Loucy (cell line): Measurements from ENCODE around the gene MEF2C.

Experiments
- H2AFZ ChIP-seq: fragments of 200-600 bp; sonication (generic); 2 replicates; pipeline ENCODE4 v1.6.0; 2016; ENCODE audit warnings: antibody characterized with exemption, mild to moderate bottlenecking, low read length, moderate library complexity
- H3F3A ChIP-seq: fragments of 200-600 bp; 2 replicates; pipeline ENCODE4 v1.6.0; 2016; ENCODE audit warnings: antibody characterized with exemption, low read depth, mild to moderate bottlenecking
- H3K27me3 ChIP-seq: fragments of 200-600 bp; sonication (generic); 2 replicates; pipeline ENCODE4 v1.6.1; 2014; ENCODE audit warnings: low read length, mild to moderate bottlenecking; ENCODE audit not compliant: insufficient read depth, poor library complexity, severe bottlenecking
- H3K36me3 ChIP-seq: fragments of 200-600 bp; sonication (generic); 2 replicates; pipeline ENCODE4 v1.6.1; 2016; ENCODE audit warnings: low read length; ENCODE audit not compliant: insufficient read depth
- H3K4me1 ChIP-seq: fragments of 200-600 bp; sonication (generic); 2 replicates; pipeline ENCODE4 v1.5.1; 2014; ENCODE audit warnings: low read length, mild to moderate bottlenecking; ENCODE audit not compliant: insufficient read depth, poor library complexity, severe bottlenecking
- H3K4me2 ChIP-seq: fragments of 200-600 bp; sonication (generic); 2 replicates; pipeline ENCODE4 v1.6.0; 2014; ENCODE audit warnings: antibody characterized with exemption, low read length, low read depth, mild to moderate bottlenecking; ENCODE audit not compliant: poor library complexity, severe bottlenecking
- H3K4me3 ChIP-seq: fragments of 200-600 bp; sonication (generic); 2 replicates; pipeline ENCODE4 v1.5.1; 2014; ENCODE audit warnings: low read length, mild to moderate bottlenecking, mixed read lengths; ENCODE audit not compliant: poor library complexity, severe bottlenecking
- H3K79me2 ChIP-seq: fragments of 200-600 bp; sonication (generic); 2 replicates; pipeline ENCODE4 v1.6.1; 2014; ENCODE audit warnings: low read length; ENCODE audit not compliant: insufficient read depth
- H3K9ac ChIP-seq: fragments of 200-600 bp; sonication (generic); 2 replicates; pipeline ENCODE4 v1.6.0; 2014; ENCODE audit warnings: mild to moderate bottlenecking, low read depth, low read length, moderate library complexity; ENCODE audit not compliant: poor library complexity, severe bottlenecking
- H3K9me2 ChIP-seq: fragments of 200-600 bp; sonication (generic); replicated peaks from 2 replicates; pipeline ENCODE4 v1.6.1; 2016; ENCODE audit warnings: low read depth, low read length, mixed read lengths
- H3K9me3 ChIP-seq: fragments of 200-600 bp; sonication (generic); 2 replicates; pipeline ENCODE4 v1.6.1; 2014; ENCODE audit warnings: mild to moderate bottlenecking, antibody characterized with exemption, low read length, low read depth; ENCODE audit not compliant: insufficient read depth
- H4K20me1 ChIP-seq: fragments of 200-600 bp; sonication (generic); 2 replicates; pipeline ENCODE4 v1.6.0; 2014; ENCODE audit warnings: antibody characterized with exemption, low read length, mild to moderate bottlenecking; ENCODE audit not compliant: insufficient read depth, poor library complexity, severe bottlenecking
- EZH2phosphoT487 ChIP-seq: fragments of 200-600 bp; IDR thresholded peaks from 2 replicates; pipeline ENCODE4 v1.6.1; 2018; ENCODE audit warnings: antibody characterized with exemption, mild to moderate bottlenecking, moderate library complexity, borderline replicate concordance
- TF ChIP-seq, protein P1 (sequence below): fragments of 200-600 bp; sonication (generic); conservative IDR thresholded peaks from 2 replicates; pipeline ENCODE4 v1.5.1; 2014; ENCODE audit warnings: mild to moderate bottlenecking, antibody characterized with exemption, low read length

The MEF2C gene

DNA sequence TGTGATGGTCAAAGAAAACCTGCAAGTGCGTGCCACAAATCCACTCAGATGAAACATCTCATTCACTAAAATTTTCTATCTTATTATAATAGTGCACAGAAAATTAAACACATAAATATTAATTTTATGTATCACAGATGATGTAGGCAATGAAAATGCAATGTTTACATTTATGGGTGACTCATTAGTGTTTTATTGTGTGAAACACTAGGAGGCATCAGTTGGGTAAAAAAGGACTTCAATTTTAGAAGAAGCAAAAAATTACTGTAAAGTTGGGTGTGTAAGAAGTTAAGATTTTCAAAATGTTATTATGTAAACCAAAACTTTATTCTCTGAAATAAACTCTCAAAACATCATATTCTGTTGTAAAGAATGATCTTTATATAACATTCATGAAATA, 4.0 kb downstream of the MEF2C start:
- TF ChIP-seq, protein P1, sequence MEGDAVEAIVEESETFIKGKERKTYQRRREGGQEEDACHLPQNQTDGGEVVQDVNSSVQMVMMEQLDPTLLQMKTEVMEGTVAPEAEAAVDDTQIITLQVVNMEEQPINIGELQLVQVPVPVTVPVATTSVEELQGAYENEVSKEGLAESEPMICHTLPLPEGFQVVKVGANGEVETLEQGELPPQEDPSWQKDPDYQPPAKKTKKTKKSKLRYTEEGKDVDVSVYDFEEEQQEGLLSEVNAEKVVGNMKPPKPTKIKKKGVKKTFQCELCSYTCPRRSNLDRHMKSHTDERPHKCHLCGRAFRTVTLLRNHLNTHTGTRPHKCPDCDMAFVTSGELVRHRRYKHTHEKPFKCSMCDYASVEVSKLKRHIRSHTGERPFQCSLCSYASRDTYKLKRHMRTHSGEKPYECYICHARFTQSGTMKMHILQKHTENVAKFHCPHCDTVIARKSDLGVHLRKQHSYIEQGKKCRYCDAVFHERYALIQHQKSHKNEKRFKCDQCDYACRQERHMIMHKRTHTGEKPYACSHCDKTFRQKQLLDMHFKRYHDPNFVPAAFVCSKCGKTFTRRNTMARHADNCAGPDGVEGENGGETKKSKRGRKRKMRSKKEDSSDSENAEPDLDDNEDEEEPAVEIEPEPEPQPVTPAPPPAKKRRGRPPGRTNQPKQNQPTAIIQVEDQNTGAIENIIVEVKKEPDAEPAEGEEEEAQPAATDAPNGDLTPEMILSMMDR = peak; percentile 31
- TF ChIP-seq EZH2phosphoT487 = no peak
- no peaks in the 10 kb centered on the region for H3K36me3 ChIP-seq
- H3K9me3 ChIP-seq = no peaks in the 10 kb centered on the region
- no peaks in the 10 kb centered on the region for H3F3A ChIP-seq
- no peak overlapping the region for H3K4me2 ChIP-seq
- no peaks in the 10 kb centered on the region for H4K20me1 ChIP-seq
- no peaks in the 10 kb centered on the region for H3K79me2 ChIP-seq
- no peaks in the 10 kb centered on the region for H3K27me3 ChIP-seq
- H3K9ac ChIP-seq = no peak overlapping the region
- H3K9me2 ChIP-seq = no peaks in the 10 kb centered on the region
- no peak overlapping the region for H3K4me3 ChIP-seq
- peaks cover 3% of the 10 kb centered on the region for H3K4me1 ChIP-seq
- H2AFZ ChIP-seq = no peak overlapping the region

DNA sequence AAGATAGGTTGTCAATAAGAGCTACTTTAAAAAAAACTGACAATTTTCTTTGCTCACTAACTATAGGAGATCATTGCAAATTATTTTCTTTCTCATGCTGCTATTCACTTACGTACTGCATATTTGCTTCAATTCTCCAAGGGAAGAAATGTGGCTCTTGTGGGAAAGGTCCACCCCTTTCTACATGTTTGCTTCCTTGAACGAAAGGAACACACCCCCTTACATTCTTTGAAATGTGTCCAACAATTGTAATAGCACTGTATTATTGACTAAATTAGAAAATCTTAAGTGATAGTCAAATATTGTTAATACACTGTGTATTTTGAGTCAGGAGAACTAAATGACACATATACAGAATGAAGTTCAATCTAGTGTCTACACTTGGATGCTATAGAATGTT, 5.2 kb downstream of the MEF2C start:
- H3K27me3 ChIP-seq = no peaks in the 10 kb centered on the region
- no peaks in the 10 kb centered on the region for H3K9me2 ChIP-seq
- H3K36me3 ChIP-seq = no peaks in the 10 kb centered on the region
- H2AFZ ChIP-seq = no peak overlapping the region
- no peak overlapping the region for H3K4me2 ChIP-seq
- H3K9me3 ChIP-seq = no peaks in the 10 kb centered on the region
- peaks cover 3% of the 10 kb centered on the region for H3K4me1 ChIP-seq
- H3K79me2 ChIP-seq = no peaks in the 10 kb centered on the region
- H3F3A ChIP-seq = no peaks in the 10 kb centered on the region
- H3K9ac ChIP-seq = no peak overlapping the region
- TF ChIP-seq EZH2phosphoT487 = no peak
- TF ChIP-seq, protein P1 = no peak
- no peaks in the 10 kb centered on the region for H4K20me1 ChIP-seq
- H3K4me3 ChIP-seq = no peak overlapping the region

DNA sequence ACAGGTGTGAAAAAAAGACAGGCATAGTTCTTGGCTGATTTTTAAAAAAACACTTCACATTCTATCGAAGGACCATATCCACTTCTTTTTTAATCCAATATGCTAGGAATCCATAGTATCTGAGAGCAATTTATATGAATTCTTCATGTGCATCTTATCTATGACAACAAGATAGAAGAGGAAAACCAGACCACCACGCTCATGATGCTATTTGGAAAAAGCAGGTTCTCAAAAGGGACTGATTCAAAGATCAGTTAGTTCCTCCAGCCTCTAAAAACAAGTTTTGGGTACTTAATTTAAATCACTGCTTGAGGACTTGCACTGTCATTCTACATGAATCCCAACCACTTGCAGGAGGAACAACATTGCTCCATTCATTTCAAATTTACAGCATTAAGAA, 6.3 kb downstream of the MEF2C start:
- Histone ChIP-seq H3K9me3 (no peaks in the 10 kb centered on the region), H3K4me1 (peaks cover 3% of the 10 kb centered on the region), H3K4me3 (no peak overlapping the region), H2AFZ (no peak overlapping the region), H3K9ac (no peak overlapping the region), H4K20me1 (no peaks in the 10 kb centered on the region), H3K79me2 (no peaks in the 10 kb centered on the region), H3K36me3 (no peaks in the 10 kb centered on the region), H3K9me2 (no peaks in the 10 kb centered on the region), H3F3A (no peaks in the 10 kb centered on the region), H3K27me3 (no peaks in the 10 kb centered on the region), H3K4me2 (no peak overlapping the region)
- TF ChIP-seq, protein P1 = no peak
- no peak for TF ChIP-seq EZH2phosphoT487
